NB4 (cell line): ENCODE measurements around the gene CDHR2.

Experiments used
- POLR2A ChIP-seq: IDR thresholded peaks from 2 replicates; pipeline ENCODE4 v1.6.1; 2011; ENCODE audit warnings: mild to moderate bottlenecking; ENCODE audit not compliant: insufficient read length; ENCODE audit errors: extremely low read depth
- TF ChIP-seq, protein P1 (sequence below): IDR thresholded peaks from one replicate; pipeline ENCODE4 v1.5.1; 2012; ENCODE audit warnings: low read depth, low read length
- TF ChIP-seq, protein P2 (sequence below): IDR thresholded peaks from 2 replicates; pipeline ENCODE4 v1.6.1; 2011; ENCODE audit warnings: low read depth, low read length

- TF ChIP-seq, protein P1, sequence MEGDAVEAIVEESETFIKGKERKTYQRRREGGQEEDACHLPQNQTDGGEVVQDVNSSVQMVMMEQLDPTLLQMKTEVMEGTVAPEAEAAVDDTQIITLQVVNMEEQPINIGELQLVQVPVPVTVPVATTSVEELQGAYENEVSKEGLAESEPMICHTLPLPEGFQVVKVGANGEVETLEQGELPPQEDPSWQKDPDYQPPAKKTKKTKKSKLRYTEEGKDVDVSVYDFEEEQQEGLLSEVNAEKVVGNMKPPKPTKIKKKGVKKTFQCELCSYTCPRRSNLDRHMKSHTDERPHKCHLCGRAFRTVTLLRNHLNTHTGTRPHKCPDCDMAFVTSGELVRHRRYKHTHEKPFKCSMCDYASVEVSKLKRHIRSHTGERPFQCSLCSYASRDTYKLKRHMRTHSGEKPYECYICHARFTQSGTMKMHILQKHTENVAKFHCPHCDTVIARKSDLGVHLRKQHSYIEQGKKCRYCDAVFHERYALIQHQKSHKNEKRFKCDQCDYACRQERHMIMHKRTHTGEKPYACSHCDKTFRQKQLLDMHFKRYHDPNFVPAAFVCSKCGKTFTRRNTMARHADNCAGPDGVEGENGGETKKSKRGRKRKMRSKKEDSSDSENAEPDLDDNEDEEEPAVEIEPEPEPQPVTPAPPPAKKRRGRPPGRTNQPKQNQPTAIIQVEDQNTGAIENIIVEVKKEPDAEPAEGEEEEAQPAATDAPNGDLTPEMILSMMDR = no peak
- TF ChIP-seq POLR2A = no peak
- TF ChIP-seq, protein P2, sequence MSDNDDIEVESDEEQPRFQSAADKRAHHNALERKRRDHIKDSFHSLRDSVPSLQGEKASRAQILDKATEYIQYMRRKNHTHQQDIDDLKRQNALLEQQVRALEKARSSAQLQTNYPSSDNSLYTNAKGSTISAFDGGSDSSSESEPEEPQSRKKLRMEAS = no peak
These were observed 77.1 kb downstream of the CDHR2 start for GRCh38 chr5:176625966-176626875.
